Fibroblast of pulmonary artery (primary cell): Measurements from ENCODE around the gene WDR18.
A peak's percentile ranks its signal among the peaks of the same experiment; 100 is the strongest.

ENCODE experiments used
- DNase-seq: peaks from one replicate; pipeline ENCODE4 v3.0.0-alpha.2; 2010; ENCODE audit warnings: low read depth
- H3K4me3 ChIP-seq: replicated peaks from 2 replicates; pipeline ENCODE4 v1.5.1; 2011; ENCODE audit warnings: low read depth, mild to moderate bottlenecking, control low read depth, low read length, moderate library complexity
- CTCF ChIP-seq: IDR thresholded peaks from 2 replicates; pipeline ENCODE4 v1.5.1; 2011; ENCODE audit warnings: mild to moderate bottlenecking, control low read depth, low read length, inconsistent platforms; ENCODE audit errors: missing control alignments

The WDR18 gene

DNA sequence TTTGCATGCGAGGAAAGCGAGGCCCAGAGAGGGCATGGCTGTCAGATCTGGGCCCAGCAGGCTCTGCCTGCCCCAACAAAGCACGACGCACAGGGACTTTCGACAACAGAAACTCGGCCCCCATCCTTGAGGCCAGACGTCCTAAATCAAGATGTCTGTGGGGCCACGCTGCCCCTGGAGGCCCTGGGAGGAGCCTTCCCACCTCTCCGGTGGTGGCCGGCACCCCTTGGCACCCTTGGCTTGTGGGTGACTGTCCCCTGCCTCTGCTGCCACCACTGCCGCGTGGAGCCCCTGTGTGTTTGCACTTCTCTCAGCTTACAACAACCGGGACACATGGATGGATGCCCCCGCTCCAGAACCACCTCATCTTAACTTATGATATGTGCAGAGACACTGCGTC lies 4.4 kb downstream of the WDR18 start:
- no peak for TF ChIP-seq CTCF
- no peak for DNase-seq
- H3K4me3 ChIP-seq = no peak overlapping the region

GRCh38 chr19:989381-990081 lies 5.4 kb downstream of the WDR18 start:
- no peak for DNase-seq
- no peak overlapping the region for H3K4me3 ChIP-seq
- TF ChIP-seq CTCF = peak; percentile 21

GRCh38 chr19:990119-990571 lies 6.0 kb downstream of the WDR18 start:
- DNase-seq = no peak
- no peak for TF ChIP-seq CTCF
- H3K4me3 ChIP-seq = no peak overlapping the region

DNA sequence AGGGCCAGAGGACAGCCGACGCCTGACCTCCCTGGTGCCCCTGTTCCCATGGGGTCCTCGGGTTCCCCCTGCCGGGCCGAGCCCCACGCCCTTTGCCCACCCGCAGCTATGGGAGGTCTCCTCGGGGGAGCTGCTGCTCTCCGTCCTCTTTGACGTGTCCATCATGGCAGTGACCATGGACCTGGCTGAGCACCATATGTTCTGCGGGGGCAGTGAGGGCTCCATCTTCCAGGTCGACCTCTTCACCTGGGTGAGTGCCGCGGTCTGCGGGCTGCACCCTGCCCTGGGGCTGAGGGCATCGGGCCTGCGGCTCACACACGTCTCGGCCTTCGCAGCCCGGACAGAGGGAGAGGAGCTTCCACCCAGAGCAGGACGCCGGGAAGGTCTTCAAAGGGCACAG lies 6.6 kb downstream of the WDR18 start:
- no peak overlapping the region for H3K4me3 ChIP-seq
- no peak for TF ChIP-seq CTCF
- no peak for DNase-seq

- no peak overlapping the region for H3K4me3 ChIP-seq
- no peak for TF ChIP-seq CTCF
Observed at GRCh38 chr19:991174-991931, 7.2 kb downstream of the WDR18 start.

GRCh38 chr19:991932-992669 lies 8.0 kb downstream of the WDR18 start:
- DNase-seq = no peak
- TF ChIP-seq CTCF = no peak
- H3K4me3 ChIP-seq = no peak overlapping the region

More at GRCh38 chr19:991174-991931, 7.2 kb downstream of the WDR18 start:
- DNase-seq = peak; percentile 53
